GM12878 (cell line): Measurements from ENCODE around the gene SH3BP1. TPM values are rescaled to one million over a fixed set of nuclear protein-coding genes. Genes with fewer than 3 reads are reported as not detected.

ENCODE experiments used
- ATAC-seq: fragments of 200-7000 bp; cut with Tn5 transposase; 3 replicates; pipeline ENCODE4 v1.9.1; 2020; ENCODE audit warnings: mild to moderate bottlenecking, moderate library complexity
- BruUV-seq: library from RNA; stranded (reverse); fragments of 400-500 nt; replicated peaks from 2 replicates; lab custom pipeline; 2021; lab: Mats Ljungman, UMichigan
- CTCF ChIA-PET: fragments of 300-600 bp; sonication (Branson Sonifier 250); formaldehyde crosslinking; extraction: SDS; loops from one replicate; lab custom pipeline; 2021; ENCODE audit warnings: inconsistent platforms; lab: Yijun Ruan, JAX
- POLR2A ChIA-PET: fragments of 350-600 bp; formaldehyde crosslinking; extraction: SDS; loops from one replicate; lab custom pipeline; 2021; ENCODE audit warnings: inconsistent platforms; lab: Charles Lee
- RAD21 ChIA-PET: fragments of 300-600 bp; sonication (Branson Sonifier 250); formaldehyde crosslinking; loops from one replicate; lab custom pipeline; 2023; ENCODE audit warnings: antibody characterized with exemption; ENCODE audit not compliant: unreplicated experiment; lab: Charles Lee
- SMC1A ChIA-PET: fragments of 300-600 bp; sonication (Branson Sonifier 250); formaldehyde crosslinking; loops from one replicate; lab custom pipeline; 2023; ENCODE audit not compliant: unreplicated experiment, uncharacterized antibody; lab: Charles Lee
- DNase-seq: peaks from one replicate; pipeline ENCODE4 v3.0.0-alpha.2; 2011; ENCODE audit warnings: low read depth, low spot score
- FAIRE-seq: peaks from 3 replicates; lab custom pipeline; 2011; peaks lifted over from hg19 to GRCh38; lab: Jason Lieb, UNC
- H2AFZ ChIP-seq: 2 replicates; pipeline ENCODE4 v1.6.0; 2011; ENCODE audit warnings: low read depth, low read length, control low read depth; ENCODE audit not compliant: control insufficient read depth
- H3K27ac ChIP-seq: 2 replicates; pipeline ENCODE4 v1.5.1; 2011; ENCODE audit warnings: control low read depth; ENCODE audit not compliant: control insufficient read depth, insufficient read depth
- H3K27me3 ChIP-seq, 2 experiments: replicated peaks in 1 of 2; 2 replicates each; pipeline versions ENCODE4 v1.6.0 to v1.6.1; 2011; ENCODE audit warnings: low read length in 1 of 2; ENCODE audit not compliant: control insufficient read depth in 2 of 2, insufficient read depth in 2 of 2
- H3K36me3 ChIP-seq, 2 experiments: 2 replicates each; pipeline ENCODE4 v1.5.1; 2011; ENCODE audit warnings: low read length in 1 of 2; ENCODE audit not compliant: control insufficient read depth in 2 of 2, insufficient read depth in 2 of 2
- H3K4me1 ChIP-seq: 2 replicates; pipeline ENCODE4 v1.6.1; 2011; ENCODE audit warnings: mild to moderate bottlenecking, low read length, moderate library complexity, mixed read lengths; ENCODE audit not compliant: control insufficient read depth, insufficient read depth
- H3K4me2 ChIP-seq: 2 replicates; pipeline ENCODE4 v1.6.0; 2011; ENCODE audit warnings: control low read depth; ENCODE audit not compliant: control insufficient read depth, insufficient read depth
- H3K4me3 ChIP-seq: fragments of 200-600 bp; sonication (generic); 2 replicates; pipeline ENCODE4 v1.5.1; 2016
- H3K79me2 ChIP-seq: 2 replicates; pipeline ENCODE4 v1.6.0; 2011; ENCODE audit warnings: low read length; ENCODE audit not compliant: control insufficient read depth, insufficient read depth
- H3K9ac ChIP-seq: 2 replicates; pipeline ENCODE4 v1.8.0; 2011; ENCODE audit warnings: low read length, control low read depth, mixed read lengths; ENCODE audit not compliant: control insufficient read depth, insufficient read depth
- H3K9me3 ChIP-seq: replicated peaks from 3 replicates; pipeline ENCODE4 v1.5.1; 2011; ENCODE audit warnings: mild to moderate bottlenecking, low read length; ENCODE audit not compliant: control insufficient read depth, insufficient read depth
- H4K20me1 ChIP-seq: 2 replicates; pipeline ENCODE4 v1.6.0; 2011; ENCODE audit not compliant: control insufficient read depth, insufficient read depth
- ASH2L ChIP-seq: fragments of 300-600, 200-600 bp; sonication (generic); IDR thresholded peaks from 2 replicates; pipeline ENCODE4 v1.6.1; 2017; ENCODE audit warnings: low read depth, mild to moderate bottlenecking, borderline replicate concordance
- CBFB ChIP-seq: IDR thresholded peaks from 2 replicates; pipeline ENCODE4 v1.6.1; 2016; ENCODE audit warnings: antibody characterized with exemption, low read depth
- CHD4 ChIP-seq: fragments of 200-600 bp; sonication (generic); IDR thresholded peaks from 2 replicates; pipeline ENCODE4 v1.6.1; 2016; ENCODE audit warnings: mild to moderate bottlenecking
- DPF2 ChIP-seq: fragments of 450-650 bp; IDR thresholded peaks from 2 replicates; pipeline ENCODE4 v1.6.1; 2017; ENCODE audit warnings: mild to moderate bottlenecking
- EGR1 ChIP-seq, 2 experiments: IDR thresholded peaks; 1 replicate in 1 of 2; 2 replicates in 1 of 2; pipeline ENCODE4 v1.6.1; 2011 to 2012; ENCODE audit warnings: low read depth in 2 of 2, low read length in 2 of 2, borderline replicate concordance in 1 of 2, mild to moderate bottlenecking in 1 of 2, moderate library complexity in 1 of 2
- ESRRA ChIP-seq: IDR thresholded peaks from 2 replicates; pipeline ENCODE4 v1.6.1; 2012; ENCODE audit warnings: mild to moderate bottlenecking, low read length, improper control_type of control experiment
- FOXM1 ChIP-seq: IDR thresholded peaks from 2 replicates; pipeline ENCODE4 v1.6.1; 2012; ENCODE audit warnings: low read depth, mild to moderate bottlenecking, inconsistent platforms, low read length, moderate library complexity
- HDAC2 ChIP-seq: fragments of 200-600 bp; sonication (generic); IDR thresholded peaks from 2 replicates; pipeline ENCODE4 v1.6.1; 2017
- MTA3 ChIP-seq: IDR thresholded peaks from 2 replicates; pipeline ENCODE4 v1.6.1; 2012; ENCODE audit warnings: low read length, inconsistent platforms, borderline replicate concordance
- POLR2A ChIP-seq: IDR thresholded peaks from 2 replicates; pipeline ENCODE4 v1.6.1; 2011; ENCODE audit warnings: low read depth, mild to moderate bottlenecking, low read length
- RCOR1 ChIP-seq: conservative IDR thresholded peaks from 2 replicates; pipeline ENCODE4 v1.6.1; 2012; ENCODE audit warnings: low read depth, low read length, improper control_type of control experiment
- RUNX3 ChIP-seq: IDR thresholded peaks from 2 replicates; pipeline ENCODE4 v1.6.1; 2012; ENCODE audit warnings: low read length, inconsistent platforms
- SIN3A ChIP-seq: IDR thresholded peaks from 2 replicates; pipeline ENCODE4 v1.6.1; 2012; ENCODE audit warnings: low read depth, low read length, improper control_type of control experiment
- TARDBP ChIP-seq: IDR thresholded peaks from 2 replicates; pipeline ENCODE4 v1.6.1; 2016; ENCODE audit warnings: borderline replicate concordance
- TCF7 ChIP-seq: IDR thresholded peaks from 2 replicates; pipeline ENCODE4 v1.6.1; 2014; ENCODE audit warnings: antibody characterized with exemption, borderline replicate concordance
- ZNF207 ChIP-seq: fragments of 450-650 bp; IDR thresholded peaks from 2 replicates; pipeline ENCODE4 v1.6.1; 2014; ENCODE audit warnings: antibody characterized with exemption, mild to moderate bottlenecking, borderline replicate concordance
- ZNF24 ChIP-seq: fragments of 450-650 bp; IDR thresholded peaks from 2 replicates; pipeline ENCODE4 v1.6.1; 2017; ENCODE audit warnings: antibody characterized with exemption, mild to moderate bottlenecking
- ZZZ3 ChIP-seq: IDR thresholded peaks from 2 replicates; pipeline ENCODE4 v1.6.1; 2011; ENCODE audit warnings: low read depth; ENCODE audit not compliant: control insufficient read depth, insufficient read length
- WGBS: methylation state at CpG from one replicate; pipeline ENCODE4 v1.1.6; 2016; ENCODE audit warnings: low lambda C conversion rate; ENCODE audit not compliant: insufficient replicate concordance, insufficient coverage; ENCODE audit errors: missing lambda C conversion rate; 5-methylcytosine and 5-hydroxymethylcytosine counted together
- in situ Hi-C: fragments of 300-500 bp; cut with MboI; formaldehyde crosslinking; loops from 9 replicates; pipeline ENCODE4 v1.14.3; 2018; ENCODE audit warnings: mixed read lengths
- intact Hi-C: fragments of 100-400 bp; cut with micrococcal nuclease; formaldehyde crosslinking; loops from one replicate; pipeline ENCODE4 v1.14.2; 2022; ENCODE audit not compliant: unreplicated experiment
- polyA plus RNA-seq, 11 experiments: library from polyadenylated mRNA; depleted of rRNA in 4 of 11; unstranded in 6 of 11; stranded (reverse) in 5 of 11; fragments of >200 nt; fragmentation: Nextera tagmentation in 4 of 11; fragmentation: Illumina TruSeq in 1 of 11; extraction: Ambion mirVana in 4 of 11; extraction: Trizol in 1 of 11; gene quantifications; 1 replicate in 1 of 11; 2 replicates in 10 of 11; pipeline versions ENCODE4 v1.2.1 to v1.2.3, GENCODE V29; 2011 to 2016; ENCODE audit warnings: inconsistent platforms in 2 of 11, missing spikeins in 2 of 11, low read depth in 1 of 11
- total RNA-seq, 4 experiments: library from RNA; depleted of rRNA in 3 of 4; stranded (reverse); fragments of >200 nt in 3 of 4; fragmentation: Illumina TruSeq in 1 of 4; extraction: Trizol in 1 of 4; gene quantifications; 2 replicates each; pipeline versions ENCODE4 v1.2.1 to v1.2.3, GENCODE V29; 2013 to 2021

Gene SH3BP1
- total and polyA plus RNA-seq, 10 of the 15 experiments (the other 5 are each of a cell fraction or from before 2014, with no cell fraction given) = 0.29 to 70.5 (median 22.5) TPM

DNA sequence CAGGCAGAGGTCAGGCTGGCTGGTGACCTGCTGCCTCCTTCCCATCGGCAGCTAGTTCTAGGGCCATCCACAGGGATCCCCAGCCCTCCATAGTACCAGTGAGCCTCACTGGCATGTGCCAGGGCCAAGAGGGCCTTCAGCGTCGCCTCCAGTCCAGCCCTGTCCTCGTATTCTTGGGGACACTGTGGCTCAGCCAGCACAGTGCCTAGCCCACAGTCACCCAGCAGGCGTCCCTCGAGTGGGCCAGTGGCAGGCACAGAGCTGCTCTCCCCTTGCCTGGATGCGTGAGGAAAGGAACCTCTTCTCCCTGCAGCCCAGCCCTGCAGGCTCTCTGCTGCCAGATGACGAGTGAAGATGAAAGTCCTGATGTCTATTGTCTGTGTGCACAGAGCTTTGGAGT, 10.6 kb upstream of the SH3BP1 start (continued):
- no peak for TF ChIP-seq ESRRA

DNA sequence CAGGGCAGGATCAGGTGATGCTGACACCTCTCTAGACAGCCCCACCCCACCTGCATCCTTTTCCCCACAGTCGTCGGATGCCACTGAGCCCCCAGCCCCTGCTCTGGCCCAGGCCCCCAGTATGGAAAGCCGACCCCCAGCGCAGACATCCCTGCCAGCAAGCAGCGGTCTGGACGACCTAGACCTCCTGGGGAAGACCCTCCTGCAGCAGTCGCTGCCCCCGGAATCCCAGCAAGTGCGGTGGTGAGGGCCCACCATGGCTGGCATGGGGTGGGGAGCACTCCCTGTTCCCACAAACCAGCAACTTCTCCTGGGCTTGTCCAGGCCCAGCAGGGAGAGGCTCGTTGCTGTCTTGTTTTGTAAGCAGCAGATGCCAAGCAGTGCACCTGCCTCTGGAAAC, 9.5 kb upstream of the SH3BP1 start:
- intact Hi-C loops (no loop called here), in situ Hi-C loops (loop anchor here (5.0 kb wide), 1 partner anchor 52 kb away; no protein-coding TSS in a partner anchor)
- Histone ChIP-seq H3K27me3 (no peaks in the 10 kb centered on the region), H3K36me3 (peaks cover 8 to 13% of the 10 kb centered on the region in 2 experiments; a peak in 3 of 4 replicates), H3K4me2 (no peak overlapping the region), H3K4me3 (no peak overlapping the region), H3K79me2 (no peaks in the 10 kb centered on the region), H3K9ac (no peak overlapping the region), H4K20me1 (no peaks in the 10 kb centered on the region), H3K9me3 (no peaks in the 10 kb centered on the region), H3K27ac (no peak overlapping the region), H2AFZ (no peak overlapping the region)
- no peak for DNase-seq
- POLR2A ChIA-PET = interaction anchor here (0.5 to 1.2 kb wide), 2 partner anchors 10 to 363 kb away, joined by 4 to 5 read pairs; no protein-coding TSS in a partner anchor
- no peak for FAIRE-seq
- RAD21 ChIA-PET = no interaction called here
- ATAC-seq = no peak
- CTCF ChIA-PET = interaction anchor here (11.9 to 15.9 kb wide), 4 partner anchors 11 to 51 kb away, joined by 146 to 396 read pairs (median 221); partner anchors contain the start of genes GGA1, LGALS1, NOL12 and SH3BP1
- WGBS = 81% methylated on average over 10 of the region's 10 CpGs
- SMC1A ChIA-PET = interaction anchor here (1.3 kb wide), 1 partner anchor 28 kb away, joined by 3 read pairs; the partner anchor contains the start of gene PDXP
- TF ChIP-seq MTA3 (no peak), POLR2A (0 out of 2 replicates have a peak, but pooled peaks have one; percentile 23)
- TF ChIP-seq, all 136 proteins: peak for 1
- peaks cover 58% of the 10 kb centered on the region for H3K4me1 ChIP-seq
- no TSS peak for BruUV-seq

DNA sequence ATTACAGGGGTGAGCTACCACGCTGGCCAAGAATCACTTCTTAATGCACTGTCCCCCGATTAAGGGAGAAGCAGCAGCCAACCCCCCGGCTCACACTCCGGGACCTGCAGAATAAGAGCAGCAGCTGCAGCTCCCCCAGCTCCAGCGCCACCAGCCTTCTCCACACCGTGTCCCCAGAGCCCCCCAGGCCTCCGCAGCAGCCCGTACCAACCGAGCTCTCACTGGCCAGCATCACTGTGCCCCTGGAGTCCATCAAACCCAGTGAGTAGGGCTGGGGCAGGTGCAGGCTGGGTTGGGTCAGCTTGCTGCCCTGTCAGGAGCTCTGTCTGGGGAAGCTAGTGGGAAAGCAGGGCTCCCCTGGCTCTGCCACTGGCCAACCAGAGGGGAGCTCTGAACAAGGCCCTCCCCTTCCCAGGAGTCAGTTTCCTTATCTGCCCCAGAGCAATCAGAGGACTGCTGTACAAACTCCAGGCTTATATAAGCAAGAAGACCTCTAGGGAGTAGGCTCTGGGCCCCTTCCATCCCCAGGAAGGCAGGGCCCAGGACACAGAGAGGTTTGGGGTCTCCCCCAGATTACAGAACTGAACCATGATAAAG, 8.5 kb upstream of the SH3BP1 start:
- in situ Hi-C loops (no loop called here), intact Hi-C loops (no loop called here)
- ChIA-PET SMC1A (interaction anchor here (0.5 to 4.1 kb wide), 5 partner anchors 9 to 27 kb away, joined by 3 to 27 read pairs (median 4); partner anchors contain the start of genes GGA1 and PDXP), CTCF (interaction anchor here (6.1 to 15.9 kb wide), 3 partner anchors 12 to 48 kb away, joined by 95 to 396 read pairs (median 146); partner anchors contain the start of genes GGA1, LGALS1 and NOL12), POLR2A (interaction anchor here (0.9 to 8.2 kb wide), 3 partner anchors 9 to 27 kb away, joined by 4 to 67 read pairs (median 5); partner anchors contain the start of genes GGA1 and PDXP), RAD21 (interaction anchor here (0.5 to 4.0 kb wide), 5 partner anchors 9 to 67 kb away, joined by 3 to 38 read pairs (median 4); partner anchors contain the start of genes GGA1 and SH3BP1)
- H3K27me3 ChIP-seq = no peaks in the 10 kb centered on the region
- no peaks in the 10 kb centered on the region for H3K79me2 ChIP-seq
- H3K9me3 ChIP-seq = no peaks in the 10 kb centered on the region
- over 99% methylated on average over 9 of the region's 9 CpGs for WGBS
- DNase-seq (no peak), FAIRE-seq (no peak), ATAC-seq (no peak)
- H3K4me3 ChIP-seq = no peak overlapping the region
- no peak overlapping the region for H3K9ac ChIP-seq
- H3K4me2 ChIP-seq = no peak overlapping the region
- H3K27ac ChIP-seq = no peak overlapping the region
- peaks cover 62% of the 10 kb centered on the region for H3K4me1 ChIP-seq
- peaks cover 5 to 10% of the 10 kb centered on the region in 2 experiments; a peak in 3 of 4 replicates for H3K36me3 ChIP-seq
- no peak overlapping the region for H2AFZ ChIP-seq
- no TSS peak for BruUV-seq
- H4K20me1 ChIP-seq = no peaks in the 10 kb centered on the region
- TF ChIP-seq ASH2L = no peak
- TF ChIP-seq HDAC2 = no peak
- TF ChIP-seq RCOR1 = no peak
- TF ChIP-seq CHD4 = no peak
- no peak for TF ChIP-seq DPF2
- TF ChIP-seq SIN3A = no peak
- no peak for TF ChIP-seq ZZZ3
- TF ChIP-seq TARDBP = no peak
- TF ChIP-seq ZNF207 = no peak
- no peak for TF ChIP-seq FOXM1
- no peak for TF ChIP-seq ZNF24
- no peak for TF ChIP-seq RUNX3
- TF ChIP-seq TCF7 = no peak
- no peak for TF ChIP-seq CBFB
- no peak for TF ChIP-seq EGR1 (IDR thresholded peaks at IDR 0.05; ENCODE audit: borderline replicate concordance in 1 of 2, low read depth in 2 of 2, low read length in 2 of 2)
